Body of pancreas (tissue), 4 donors: ENCODE data around the gene RNF130.

Experiments used
- POLR2A ChIP-seq, 3 donors: fragments of 450-650 bp; IDR thresholded peaks; one replicate each; pipeline ENCODE4 v1.6.1; 2016; ENCODE audit warnings: antibody characterized with exemption in 3 of 3, mild to moderate bottlenecking in 2 of 3
- TF ChIP-seq, protein P1 (sequence below), 7 experiments: fragments of 450-650 bp in 4 of 7; fragments of 200-600 bp in 3 of 7; sonication (generic) in 3 of 7; IDR thresholded peaks; one replicate each; pipeline ENCODE4 v1.5.1; 2016 to 2019; ENCODE audit warnings: antibody characterized with exemption in 7 of 7

DNA sequence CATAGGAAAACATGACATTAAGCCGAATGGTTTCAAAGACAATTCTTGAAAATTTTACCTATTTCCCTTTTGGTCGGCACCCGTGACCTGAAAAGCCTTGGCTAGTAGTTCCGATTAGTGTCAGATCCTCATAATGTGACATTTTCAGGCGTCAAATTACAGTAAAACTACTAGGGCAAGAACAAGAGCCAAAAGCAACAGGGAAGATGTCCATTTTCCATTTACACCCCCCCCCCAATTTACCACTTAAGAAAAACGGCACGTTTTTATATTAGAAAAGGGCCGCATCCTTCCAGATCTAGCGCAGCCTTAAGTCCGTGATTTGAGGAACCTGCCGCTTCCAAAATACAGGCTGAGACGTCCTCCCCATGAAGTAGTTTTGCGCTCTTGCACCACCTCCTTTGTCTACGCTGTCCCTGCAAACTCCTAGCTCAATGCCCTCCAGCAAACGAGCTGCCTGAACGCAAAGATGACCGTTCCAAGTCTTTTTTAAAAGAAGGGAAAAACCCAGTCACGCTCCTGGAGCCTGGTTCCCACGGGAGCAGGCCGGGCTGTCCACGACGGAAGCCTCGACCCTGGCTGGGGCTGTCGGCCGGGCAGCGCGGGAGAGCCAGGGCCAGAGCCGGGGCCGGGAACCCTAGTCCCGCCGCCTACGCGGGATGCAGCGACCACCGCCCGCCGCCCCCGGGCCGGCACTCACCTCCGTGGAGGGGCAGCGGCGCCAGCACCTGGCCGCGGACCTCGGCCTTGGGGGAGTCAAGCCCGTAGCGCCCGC is 616 bp downstream of the RNF130 start:
- TF ChIP-seq, protein P1, sequence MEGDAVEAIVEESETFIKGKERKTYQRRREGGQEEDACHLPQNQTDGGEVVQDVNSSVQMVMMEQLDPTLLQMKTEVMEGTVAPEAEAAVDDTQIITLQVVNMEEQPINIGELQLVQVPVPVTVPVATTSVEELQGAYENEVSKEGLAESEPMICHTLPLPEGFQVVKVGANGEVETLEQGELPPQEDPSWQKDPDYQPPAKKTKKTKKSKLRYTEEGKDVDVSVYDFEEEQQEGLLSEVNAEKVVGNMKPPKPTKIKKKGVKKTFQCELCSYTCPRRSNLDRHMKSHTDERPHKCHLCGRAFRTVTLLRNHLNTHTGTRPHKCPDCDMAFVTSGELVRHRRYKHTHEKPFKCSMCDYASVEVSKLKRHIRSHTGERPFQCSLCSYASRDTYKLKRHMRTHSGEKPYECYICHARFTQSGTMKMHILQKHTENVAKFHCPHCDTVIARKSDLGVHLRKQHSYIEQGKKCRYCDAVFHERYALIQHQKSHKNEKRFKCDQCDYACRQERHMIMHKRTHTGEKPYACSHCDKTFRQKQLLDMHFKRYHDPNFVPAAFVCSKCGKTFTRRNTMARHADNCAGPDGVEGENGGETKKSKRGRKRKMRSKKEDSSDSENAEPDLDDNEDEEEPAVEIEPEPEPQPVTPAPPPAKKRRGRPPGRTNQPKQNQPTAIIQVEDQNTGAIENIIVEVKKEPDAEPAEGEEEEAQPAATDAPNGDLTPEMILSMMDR (IDR thresholded peaks at IDR 0.05), result no peak
- no peak for TF ChIP-seq POLR2A (IDR thresholded peaks at IDR 0.05)
